Activated CD8-positive, alpha-beta memory T cell treated with anti-CD3 and anti-CD28 coated beads for 24 hours (primary cell): ENCODE data around the gene RAB34.
A peak's percentile ranks its signal among the peaks of the same experiment; 100 is the strongest.
"Not testable (repeated sequence)": the region's sequence is repeated elsewhere in the genome, so short reads cannot be mapped to it uniquely, and the experiment has no call there.

Experiments
- DNase-seq: peaks from one replicate; pipeline ENCODE4 v3.0.0-alpha.2; 2020

RAB34 gene

DNA sequence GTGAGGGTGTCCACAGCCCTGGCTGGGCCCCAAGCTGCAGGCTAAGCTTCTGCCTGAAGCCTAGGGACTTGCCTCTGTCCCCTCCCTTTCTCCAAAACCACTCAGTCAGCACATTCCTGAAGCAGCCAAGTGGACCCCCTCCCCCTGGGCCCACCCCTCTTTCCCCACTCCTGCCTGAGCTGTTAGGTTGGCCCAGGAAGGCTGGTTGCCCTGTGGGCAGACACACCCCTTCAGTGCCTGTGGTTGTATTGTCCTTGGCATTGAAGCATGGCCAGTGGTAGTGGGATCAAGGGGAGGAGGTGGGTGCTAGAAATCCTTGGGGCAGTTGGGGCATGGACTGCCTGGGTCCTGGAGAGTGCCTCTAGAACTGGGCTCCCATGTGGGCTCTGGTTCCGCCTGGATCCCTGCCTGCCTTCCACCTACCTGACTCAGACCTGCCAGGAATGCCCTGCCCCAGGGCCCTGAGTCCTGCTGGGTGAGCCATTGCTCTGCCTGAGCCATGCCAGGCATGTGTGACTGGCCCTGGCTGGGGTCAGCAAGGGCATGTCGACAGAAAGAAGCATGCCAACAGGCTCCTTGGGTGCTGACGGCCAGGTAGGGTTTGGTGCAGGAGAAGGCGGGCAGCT, 28.2 kb upstream of the RAB34 start:
- no peak for DNase-seq

DNA sequence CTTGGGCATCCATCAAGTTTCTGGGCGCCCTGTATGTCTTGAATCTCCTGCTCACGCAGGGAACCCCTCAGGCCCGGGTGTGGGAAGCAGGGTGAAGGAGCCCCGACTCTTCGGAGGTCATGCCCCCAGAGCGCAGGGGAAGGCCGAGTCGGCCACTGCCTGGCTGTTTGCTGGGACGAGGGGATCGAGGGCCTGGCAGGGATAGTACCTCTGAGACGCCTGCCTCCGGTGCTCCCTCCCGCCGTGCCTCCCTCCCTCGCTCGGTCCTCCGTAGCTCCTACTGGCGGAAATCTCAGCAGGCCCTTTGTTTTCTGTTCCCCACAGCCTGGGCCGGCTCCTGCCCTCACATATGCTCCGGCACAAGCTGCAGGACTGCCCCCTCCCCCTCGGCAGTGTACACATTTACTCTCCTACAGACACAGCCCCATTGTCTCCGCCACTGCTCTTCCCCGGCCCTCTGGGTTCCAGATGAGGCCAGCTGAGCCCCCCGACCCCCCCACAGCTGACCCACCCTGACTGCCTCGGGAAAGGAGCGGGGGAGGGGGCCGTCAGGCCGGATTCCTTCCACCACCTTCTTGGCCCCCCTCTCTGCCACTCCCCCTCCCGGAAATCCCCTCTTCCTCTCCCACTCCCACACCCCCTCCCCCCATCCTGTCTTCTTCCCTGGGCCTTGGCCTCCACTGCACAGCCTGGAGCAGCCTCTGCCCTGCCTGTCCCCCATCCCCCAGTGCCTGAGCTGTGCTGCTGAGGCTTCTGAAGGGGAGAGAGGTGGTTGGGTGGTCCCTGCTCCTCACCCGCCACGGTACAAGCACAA, 27.5 kb upstream of the RAB34 start:
- peak; percentile 77 for DNase-seq

DNA sequence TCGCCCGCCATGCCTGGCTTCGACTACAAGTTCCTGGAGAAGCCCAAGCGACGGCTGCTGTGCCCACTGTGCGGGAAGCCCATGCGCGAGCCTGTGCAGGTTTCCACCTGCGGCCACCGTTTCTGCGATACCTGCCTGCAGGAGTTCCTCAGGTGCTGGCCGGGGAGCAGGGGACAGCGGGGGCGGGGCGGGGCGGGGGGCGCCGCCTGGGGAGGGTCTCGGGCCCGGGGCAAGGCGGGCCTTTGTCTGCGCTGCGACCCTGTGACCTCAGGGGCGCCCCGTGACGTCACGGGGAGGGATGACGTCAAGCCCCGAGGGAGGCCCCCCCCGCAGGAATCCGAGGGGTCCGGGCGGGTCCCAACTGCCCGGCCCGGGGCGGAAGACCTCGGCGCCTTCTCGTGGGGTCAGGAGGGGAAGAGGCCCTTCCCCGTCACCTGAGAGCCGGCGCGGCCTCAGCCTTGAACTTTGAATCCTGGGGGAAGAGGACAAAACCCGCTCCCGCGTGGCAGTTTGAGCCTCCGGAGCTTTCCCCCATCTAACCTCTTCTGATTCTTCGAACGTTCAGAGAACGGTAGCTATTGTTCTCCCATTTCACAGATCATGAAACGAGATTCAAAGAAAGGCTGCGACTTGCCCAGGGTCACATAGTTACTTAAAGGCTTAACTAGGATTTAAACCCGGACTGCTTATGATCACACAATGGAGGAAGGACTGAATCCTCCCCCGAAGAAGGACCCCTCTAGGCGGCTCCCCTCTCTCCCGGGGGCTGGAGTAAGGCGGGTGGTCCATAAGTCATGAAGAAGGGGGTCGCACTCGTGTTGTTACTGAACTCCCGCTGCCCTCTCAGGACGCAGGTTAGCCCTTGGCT, 26.7 kb upstream of the RAB34 start:
- peak; percentile 92 for DNase-seq

DNA sequence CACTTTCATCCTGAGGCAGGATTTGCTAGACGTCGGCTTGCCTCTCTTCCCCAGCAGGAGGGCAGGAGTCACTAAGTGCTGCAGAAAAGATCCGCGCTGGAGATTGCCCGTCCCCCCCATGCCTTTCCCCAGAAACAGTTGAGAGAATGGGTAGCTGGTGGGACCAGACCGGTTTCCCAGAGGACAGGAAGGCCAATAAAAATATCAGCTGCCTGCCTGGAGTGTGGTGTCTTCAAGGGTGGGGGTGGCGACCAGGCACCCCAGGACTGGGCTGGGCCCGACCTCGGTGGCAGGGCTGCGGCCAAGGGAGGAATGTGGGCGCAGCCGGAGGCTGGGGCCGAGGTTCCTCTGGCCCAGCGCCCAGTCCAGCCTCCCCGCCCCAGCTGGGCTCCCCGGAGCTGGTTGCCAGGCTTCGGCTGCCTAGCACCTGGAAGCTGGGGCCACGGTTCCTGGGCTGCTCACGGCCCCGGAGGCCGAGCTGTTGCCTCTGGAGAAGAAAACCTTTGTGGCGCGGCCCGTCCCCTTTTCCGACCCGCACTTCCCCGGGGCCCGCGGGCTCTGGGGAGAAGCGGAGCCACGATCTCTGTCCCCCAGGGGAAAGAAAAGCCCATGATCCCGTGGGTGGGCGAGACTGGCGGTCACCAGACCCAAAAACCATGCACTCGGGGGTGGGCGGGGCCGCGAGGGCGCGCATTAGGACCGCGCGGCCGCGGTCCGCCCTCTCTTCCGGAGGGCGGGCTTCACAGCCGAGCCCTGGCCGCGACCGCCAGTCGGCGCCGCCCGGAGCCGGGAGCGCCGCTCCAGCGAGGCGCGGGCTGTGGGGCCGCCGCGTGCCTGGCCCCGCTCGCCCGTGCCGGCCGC, 25.8 kb upstream of the RAB34 start, which contains the start of gene TRAF4:
Gene TRAF4, plus strand, starts transcription at position 769 of the 861 bp plus-strand sequence. CDS start 102 bp downstream, outside the sequence.
- peak; percentile 92 for DNase-seq

DNA sequence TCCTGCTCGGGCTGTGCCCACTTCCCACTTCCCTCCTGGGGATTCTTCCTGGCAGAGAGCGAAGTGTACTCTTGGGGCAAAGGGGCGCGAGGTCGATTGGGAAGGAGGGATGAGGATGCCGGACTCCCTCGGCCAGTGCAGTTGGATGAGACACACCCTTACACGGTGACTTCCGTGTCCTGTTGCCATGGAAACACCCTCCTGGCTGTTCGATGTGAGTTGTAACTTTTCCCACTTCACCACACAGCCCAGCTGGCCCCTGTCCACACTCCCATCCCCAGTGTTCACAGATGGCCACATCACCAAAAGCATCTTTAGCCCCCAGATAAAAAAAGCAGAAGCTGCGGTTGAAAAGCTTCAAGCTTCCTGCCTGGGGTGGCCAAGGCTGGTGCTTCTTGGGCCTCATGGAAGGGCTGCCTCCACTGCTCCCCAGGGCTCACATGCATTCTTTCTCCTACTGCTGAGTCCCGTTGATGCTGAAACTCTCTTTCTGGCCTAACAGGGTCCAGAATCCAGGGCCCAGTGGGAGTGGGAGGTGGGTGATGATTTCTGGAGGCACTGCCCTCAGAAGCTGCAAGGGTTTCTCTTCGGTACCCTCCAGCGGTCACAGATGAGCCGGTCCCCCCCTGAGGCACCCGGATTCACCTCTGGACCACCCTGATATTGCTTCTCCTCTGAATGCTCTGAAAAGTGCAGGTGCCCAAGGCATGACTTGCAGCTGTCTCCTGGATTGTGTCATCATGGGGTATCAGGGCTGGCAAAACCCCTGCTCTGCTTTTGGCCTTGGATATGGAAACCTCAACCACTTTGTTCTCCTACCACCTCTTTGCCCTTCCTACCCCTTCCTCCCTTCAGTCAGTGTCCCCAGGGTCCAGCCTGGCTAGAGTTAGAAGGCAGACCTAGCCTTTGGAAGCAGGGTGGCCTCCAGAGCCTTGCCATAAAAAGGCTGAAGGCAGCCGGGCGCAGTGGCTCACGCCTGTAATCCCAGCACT, 24.0 kb upstream of the RAB34 start:
- no peak for DNase-seq

- no peak for DNase-seq
Measured at GRCh38 chr17:28740406-28741357, 23.0 kb upstream of the RAB34 start.

- peak; percentile 77 for DNase-seq
Measured at GRCh38 chr17:28738680-28739384, 21.2 kb upstream of the RAB34 start.

- no peak for DNase-seq
Measured at GRCh38 chr17:28737770-28738679, 20.4 kb upstream of the RAB34 start.

GRCh38 chr17:28737316-28737715, 19.6 kb upstream of the RAB34 start:
- no peak for DNase-seq

GRCh38 chr17:28735913-28736769, 18.5 kb upstream of the RAB34 start:
- DNase-seq, result not testable (repeated sequence)

DNA sequence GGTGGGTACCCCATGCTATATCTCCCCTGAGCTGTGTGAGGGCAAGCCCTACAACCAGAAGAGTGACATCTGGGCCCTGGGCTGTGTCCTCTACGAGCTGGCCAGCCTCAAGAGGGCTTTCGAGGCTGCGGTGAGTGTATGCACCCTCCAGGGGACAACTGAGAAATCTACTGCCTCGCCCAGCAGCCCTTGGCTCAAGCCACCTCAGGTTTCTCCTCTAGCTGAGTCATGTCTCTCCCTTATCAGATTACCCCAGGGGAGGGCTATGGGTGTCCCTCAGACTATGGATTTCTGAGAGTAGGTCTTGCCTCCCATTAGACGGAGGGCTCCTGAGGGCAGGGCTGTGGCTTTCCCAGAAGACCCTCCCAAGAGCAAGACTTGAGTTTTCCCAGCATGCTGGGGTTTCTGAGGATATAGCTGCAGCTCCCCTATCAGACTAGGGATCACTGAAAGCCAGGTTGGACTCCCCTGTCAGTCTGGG, 17.6 kb upstream of the RAB34 start:
- DNase-seq, result no peak

DNA sequence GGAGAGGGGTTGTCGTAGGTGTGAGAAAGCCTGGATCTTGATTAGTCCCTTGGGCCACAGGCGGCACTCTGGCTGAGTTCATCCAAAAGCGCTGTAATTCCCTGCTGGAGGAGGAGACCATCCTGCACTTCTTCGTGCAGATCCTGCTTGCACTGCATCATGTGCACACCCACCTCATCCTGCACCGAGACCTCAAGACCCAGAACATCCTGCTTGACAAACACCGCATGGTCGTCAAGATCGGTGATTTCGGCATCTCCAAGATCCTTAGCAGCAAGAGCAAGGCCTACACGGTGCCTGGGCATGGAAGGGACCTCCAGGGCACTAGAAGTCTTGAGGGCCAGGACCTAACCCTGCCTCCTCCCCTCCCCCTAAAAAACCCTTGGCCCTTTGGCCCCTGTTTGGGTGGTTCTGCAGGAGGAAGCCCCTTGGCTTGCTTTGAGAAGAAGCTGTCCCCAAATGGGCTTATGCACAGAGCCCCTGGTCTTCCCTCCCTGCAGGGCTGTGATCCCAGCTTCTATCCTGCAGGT, 17.1 kb upstream of the RAB34 start:
- DNase-seq, result no peak

DNA sequence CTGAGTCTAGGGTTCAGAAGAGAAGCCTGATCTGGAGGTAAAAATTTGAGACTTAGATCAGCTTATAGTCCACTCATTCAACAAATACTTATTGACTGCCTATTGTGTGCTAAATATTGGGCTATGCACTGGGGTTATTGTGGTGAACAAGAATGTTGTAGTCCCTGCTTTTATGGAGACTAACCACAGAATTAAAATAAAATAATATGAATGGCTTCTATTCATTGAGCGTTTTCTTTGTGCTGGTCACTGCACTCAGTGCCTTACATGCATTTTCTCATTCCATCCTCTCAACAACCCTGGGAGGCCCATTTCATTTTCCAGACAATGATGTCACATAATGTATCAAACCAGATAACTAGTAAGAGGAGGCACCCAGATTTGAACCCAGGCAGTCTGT, 15.7 kb upstream of the RAB34 start:
- DNase-seq, result no peak

DNA sequence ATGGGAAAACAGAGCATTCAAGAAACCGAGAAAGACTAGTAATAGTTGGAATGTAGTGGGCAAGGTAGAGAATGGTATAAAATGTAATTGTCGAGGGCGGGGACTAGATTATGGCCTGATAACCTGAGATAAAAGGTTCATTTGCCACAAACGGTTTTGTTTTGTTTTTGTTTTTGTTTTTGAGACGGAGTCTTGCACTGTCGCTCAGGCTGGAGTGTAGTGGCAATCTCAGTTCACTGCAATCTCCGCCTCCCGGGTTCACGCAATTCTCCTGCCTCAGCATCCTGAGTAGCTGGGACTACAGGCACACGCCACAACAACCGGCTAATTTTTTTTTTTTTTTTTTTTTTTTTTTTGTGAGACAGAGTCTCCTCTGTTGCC, 12.3 kb upstream of the RAB34 start:
- DNase-seq, result no peak

- DNase-seq, result peak; percentile 100
Measured at GRCh38 chr17:28728364-28729200, 10.9 kb upstream of the RAB34 start, which contains the start of gene NEK8. Gene NEK8 (plus strand): TSS chr17:28728788. CDS start chr17:28728814, 26 bp downstream.
